Endothelial cell of umbilical vein (primary cell): ENCODE measurements around the gene DCHS2. TPM values are rescaled to one million over a fixed set of nuclear protein-coding genes. Genes with fewer than 3 reads are reported as not detected.

Experiments
- BruUV-seq: library from RNA; stranded (reverse); fragments of 400-500 nt; replicated peaks from 2 replicates; lab custom pipeline; 2021; lab: Mats Ljungman, UMichigan
- CTCF ChIA-PET: fragments of 300-600, 350-600 bp; sonication (Branson Sonifier 250); formaldehyde crosslinking; loops from one replicate; lab custom pipeline; 2021; ENCODE audit warnings: antibody characterized with exemption, inconsistent platforms; lab: Charles Lee
- POLR2A ChIA-PET: fragments of 300-600, 350-600 bp; sonication (Branson Sonifier 250); formaldehyde crosslinking; loops from one replicate; lab custom pipeline; 2021; ENCODE audit warnings: antibody characterized with exemption, inconsistent platforms; lab: Charles Lee
- DNase-seq: peaks from one replicate; pipeline ENCODE4 v3.0.0-alpha.2; 2011; ENCODE audit warnings: low read depth, low spot score
- FAIRE-seq: peaks from 2 replicates; lab custom pipeline; 2011; peaks lifted over from hg19 to GRCh38; lab: Jason Lieb, UNC
- H2AFZ ChIP-seq: 2 replicates; pipeline ENCODE4 v1.6.0; 2012; ENCODE audit warnings: low read depth, low read length, control low read depth, inconsistent platforms
- H3K27ac ChIP-seq: 2 replicates; pipeline ENCODE4 v1.5.1; 2011; ENCODE audit warnings: low read depth, mild to moderate bottlenecking, control low read depth, low read length, moderate library complexity; ENCODE audit not compliant: insufficient read depth
- H3K27me3 ChIP-seq, 2 experiments: 2 replicates each; pipeline versions ENCODE4 v1.6.0 to v1.6.1; 2011; ENCODE audit warnings: low read length in 2 of 2, mixed read lengths in 1 of 2; ENCODE audit not compliant: control insufficient read depth in 2 of 2, insufficient read depth in 2 of 2
- H3K36me3 ChIP-seq, 2 experiments: 2 replicates in 1 of 2; 3 replicates in 1 of 2; pipeline ENCODE4 v1.5.1; 2011; ENCODE audit warnings: low read length in 2 of 2, mild to moderate bottlenecking in 1 of 2, moderate library complexity in 1 of 2; ENCODE audit not compliant: control insufficient read depth in 2 of 2, insufficient read depth in 2 of 2; ENCODE audit errors: extremely low read depth in 1 of 2
- H3K4me1 ChIP-seq: 3 replicates; pipeline ENCODE4 v1.5.1; 2011; ENCODE audit warnings: mild to moderate bottlenecking, low read length; ENCODE audit not compliant: control insufficient read depth, insufficient read depth; ENCODE audit errors: extremely low read depth
- H3K4me2 ChIP-seq: 2 replicates; pipeline ENCODE4 v1.6.1; 2011; ENCODE audit warnings: low read length, control low read depth, mixed read lengths; ENCODE audit not compliant: insufficient read depth
- H3K4me3 ChIP-seq, 3 experiments: fragments of 200-600 bp in 1 of 3; sonication (generic), shearing (Covaris generic) in 1 of 3; replicated peaks in 1 of 3; 2 replicates each; pipeline ENCODE4 v1.5.1; 2011 to 2016; ENCODE audit warnings: control low read depth in 3 of 3, low read length in 3 of 3, mild to moderate bottlenecking in 2 of 3, inconsistent platforms in 1 of 3, low read depth in 1 of 3, moderate library complexity in 1 of 3; ENCODE audit not compliant: insufficient read depth in 1 of 3
- H3K79me2 ChIP-seq: 2 replicates; pipeline ENCODE4 v1.6.0; 2012; ENCODE audit warnings: low read length, inconsistent platforms; ENCODE audit not compliant: control insufficient read depth, insufficient read depth
- H3K9ac ChIP-seq: replicated peaks from 2 replicates; pipeline ENCODE3; 2011; ENCODE audit warnings: low read length, control low read depth; ENCODE audit not compliant: insufficient read depth; ENCODE audit errors: extremely low read depth
- H3K9me1 ChIP-seq: replicated peaks from 3 replicates; pipeline ENCODE4 v1.6.0; 2011; ENCODE audit warnings: mild to moderate bottlenecking, low read length; ENCODE audit not compliant: control insufficient read depth, insufficient read depth; ENCODE audit errors: extremely low read depth
- H3K9me3 ChIP-seq: replicated peaks from 2 replicates; pipeline ENCODE4 v1.5.1; 2012; ENCODE audit warnings: low read length, inconsistent platforms; ENCODE audit not compliant: control insufficient read depth, insufficient read depth
- H4K20me1 ChIP-seq: replicated peaks from 2 replicates; pipeline ENCODE3; 2011; ENCODE audit warnings: mild to moderate bottlenecking, low read length; ENCODE audit not compliant: control insufficient read depth, insufficient read depth; ENCODE audit errors: extremely low read depth
- EZH2 ChIP-seq: IDR thresholded peaks from 2 replicates; pipeline ENCODE4 v1.6.1; 2012; ENCODE audit warnings: borderline replicate concordance, low read depth, mild to moderate bottlenecking, moderate library complexity, low read length, inconsistent platforms; ENCODE audit not compliant: severe bottlenecking
- FOS ChIP-seq: IDR thresholded peaks from 2 replicates; pipeline ENCODE4 v1.6.1; 2011; ENCODE audit warnings: mild to moderate bottlenecking, low read length, moderate library complexity, borderline replicate concordance; ENCODE audit not compliant: insufficient read depth
- GATA2 ChIP-seq: IDR thresholded peaks from 2 replicates; pipeline ENCODE4 v1.7.0; 2011; ENCODE audit warnings: low read depth, mild to moderate bottlenecking, moderate library complexity, mixed read lengths, low read length; ENCODE audit not compliant: insufficient read length, insufficient read depth
- JUN ChIP-seq: IDR thresholded peaks from 2 replicates; pipeline ENCODE4 v1.6.1; 2011; ENCODE audit warnings: borderline replicate concordance, low read depth; ENCODE audit not compliant: insufficient read length, insufficient read depth
- MYC ChIP-seq: IDR thresholded peaks from one replicate; pipeline ENCODE4 v1.6.1; 2011; ENCODE audit warnings: mild to moderate bottlenecking, low read depth, low read length
- POLR2A ChIP-seq: IDR thresholded peaks from 2 replicates; pipeline ENCODE4 v1.6.1; 2012; ENCODE audit warnings: low read depth, mild to moderate bottlenecking, control low read depth, low read length
- POLR2AphosphoS5 ChIP-seq: IDR thresholded peaks from 2 replicates; pipeline ENCODE4 v1.6.1; 2012; ENCODE audit warnings: low read depth, mild to moderate bottlenecking, control low read depth, low read length, moderate library complexity; ENCODE audit not compliant: insufficient read depth
- dilution Hi-C: fragments of 300-500 bp; cut with MboI; formaldehyde crosslinking; loops from one replicate; pipeline ENCODE4 v1.15.0; 2019; ENCODE audit warnings: low sequenced_read_pairs; ENCODE audit not compliant: extremely low pct_ligation_motif_present
- intact Hi-C: fragments of 100-400 bp; cut with micrococcal nuclease; formaldehyde crosslinking; loops from one replicate; pipeline ENCODE4 v1.10.0; 2022
- polyA plus RNA-seq, 4 experiments: library from polyadenylated mRNA; depleted of rRNA in 3 of 4; stranded (reverse) in 3 of 4; unstranded in 1 of 4; fragments of >200 nt; gene quantifications; 2 replicates each; pipeline versions ENCODE4 v1.2.1 to v1.2.3, GENCODE V29; 2011 to 2012; ENCODE audit warnings: missing spikeins in 1 of 4
- total RNA-seq: library from RNA; stranded (reverse); gene quantifications from 2 replicates; pipeline ENCODE4 v1.2.3, GENCODE V29; 2021
- TF ChIP-seq, protein P1 (sequence below): IDR thresholded peaks from 2 replicates; pipeline ENCODE4 v1.6.1; 2011; ENCODE audit not compliant: insufficient read depth, insufficient read length
- TF ChIP-seq, protein P2 (sequence below), 2 donors: IDR thresholded peaks; 1 replicate in 1 of 2; 2 replicates in 1 of 2; pipeline ENCODE4 v1.5.1; 2011; ENCODE audit warnings: low read length in 2 of 2, mild to moderate bottlenecking in 2 of 2, moderate library complexity in 2 of 2, control low read depth in 1 of 2, inconsistent platforms in 1 of 2, low read depth in 1 of 2; ENCODE audit not compliant: insufficient read depth in 1 of 2; ENCODE audit errors: extremely low read depth in 1 of 2

DCHS2 gene
- total and polyA plus RNA-seq, 2 donors (not counting 3 experiments of a cell fraction or from before 2014, with no cell fraction given): not detected

GRCh38 chr4:154364066-154364845 lies 127.3 kb downstream of the DCHS2 start:
- ChIA-PET CTCF (no interaction called here), POLR2A (no interaction called here)
- Histone ChIP-seq H3K4me2 (no peak overlapping the region), H3K9me3 (no peaks in the 10 kb centered on the region), H3K36me3 (no peaks in the 10 kb centered on the region), H3K9me1 (no peaks in the 10 kb centered on the region), H3K79me2 (no peaks in the 10 kb centered on the region), H4K20me1 (no peaks in the 10 kb centered on the region), H3K27ac (no peak overlapping the region), H2AFZ (no peak overlapping the region), H3K4me1 (no peaks in the 10 kb centered on the region), H3K4me3 (no peak overlapping the region), H3K9ac (no peak overlapping the region), H3K27me3 (no peaks in the 10 kb centered on the region)
- no peak for DNase-seq
- no peak for FAIRE-seq
- intact Hi-C loops: no loop called here
- TF ChIP-seq FOS: no peak
- TF ChIP-seq JUN: no peak
- no peak for TF ChIP-seq POLR2A
- TF ChIP-seq EZH2: no peak
- no peak for TF ChIP-seq GATA2
- TF ChIP-seq, protein P1, sequence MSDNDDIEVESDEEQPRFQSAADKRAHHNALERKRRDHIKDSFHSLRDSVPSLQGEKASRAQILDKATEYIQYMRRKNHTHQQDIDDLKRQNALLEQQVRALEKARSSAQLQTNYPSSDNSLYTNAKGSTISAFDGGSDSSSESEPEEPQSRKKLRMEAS: no peak
- TF ChIP-seq POLR2AphosphoS5: no peak
- TF ChIP-seq, protein P2, sequence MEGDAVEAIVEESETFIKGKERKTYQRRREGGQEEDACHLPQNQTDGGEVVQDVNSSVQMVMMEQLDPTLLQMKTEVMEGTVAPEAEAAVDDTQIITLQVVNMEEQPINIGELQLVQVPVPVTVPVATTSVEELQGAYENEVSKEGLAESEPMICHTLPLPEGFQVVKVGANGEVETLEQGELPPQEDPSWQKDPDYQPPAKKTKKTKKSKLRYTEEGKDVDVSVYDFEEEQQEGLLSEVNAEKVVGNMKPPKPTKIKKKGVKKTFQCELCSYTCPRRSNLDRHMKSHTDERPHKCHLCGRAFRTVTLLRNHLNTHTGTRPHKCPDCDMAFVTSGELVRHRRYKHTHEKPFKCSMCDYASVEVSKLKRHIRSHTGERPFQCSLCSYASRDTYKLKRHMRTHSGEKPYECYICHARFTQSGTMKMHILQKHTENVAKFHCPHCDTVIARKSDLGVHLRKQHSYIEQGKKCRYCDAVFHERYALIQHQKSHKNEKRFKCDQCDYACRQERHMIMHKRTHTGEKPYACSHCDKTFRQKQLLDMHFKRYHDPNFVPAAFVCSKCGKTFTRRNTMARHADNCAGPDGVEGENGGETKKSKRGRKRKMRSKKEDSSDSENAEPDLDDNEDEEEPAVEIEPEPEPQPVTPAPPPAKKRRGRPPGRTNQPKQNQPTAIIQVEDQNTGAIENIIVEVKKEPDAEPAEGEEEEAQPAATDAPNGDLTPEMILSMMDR (IDR thresholded peaks at IDR 0.05; ENCODE audit: extremely low read depth in 1 of 2, insufficient read depth in 1 of 2, low read depth in 1 of 2, low read length in 2 of 2): no peak
- TF ChIP-seq MYC: no peak
- no TSS peak for BruUV-seq
- dilution Hi-C loops: no loop called here
